GM21723 (cell line): ENCODE results near the gene LYPLA2.
"Not testable (repeated sequence)": the region's sequence is repeated elsewhere in the genome, so short reads cannot be mapped to it uniquely, and the experiment has no call there.

Experiments used
- ATAC-seq: cut with Tn5 transposase; IDR thresholded peaks from one replicate; pipeline ENCODE4 v1.9.1; 2021; ENCODE audit warnings: mild to moderate bottlenecking, moderate library complexity; ENCODE audit not compliant: unreplicated experiment

Gene LYPLA2

GRCh38 chr1:23777979-23778814 lies 12.7 kb upstream of the LYPLA2 start, which contains the start of gene PITHD1:
TSS of gene PITHD1 (plus strand) at chr1:23778418. CDS start at chr1:23778516, 98 bp downstream.
- ATAC-seq, result peak; percentile 55

GRCh38 chr1:23779826-23780371 lies 11.0 kb upstream of the LYPLA2 start:
- no peak for ATAC-seq

GRCh38 chr1:23783141-23783540 lies 7.8 kb upstream of the LYPLA2 start:
- not testable (repeated sequence) for ATAC-seq

GRCh38 chr1:23784846-23785245 lies 6.1 kb upstream of the LYPLA2 start:
- no peak for ATAC-seq

- no peak for ATAC-seq
Observed at GRCh38 chr1:23787701-23788100, 3.2 kb upstream of the LYPLA2 start.

GRCh38 chr1:23788695-23789094 lies 2.2 kb upstream of the LYPLA2 start:
- ATAC-seq, result no peak

GRCh38 chr1:23791516-23792047 lies 637 bp downstream of the LYPLA2 start:
- no peak for ATAC-seq

GRCh38 chr1:23792151-23792945 lies 1.4 kb downstream of the LYPLA2 start:
- no peak for ATAC-seq

GRCh38 chr1:23793018-23793781 lies 2.3 kb downstream of the LYPLA2 start:
- ATAC-seq, result no peak

GRCh38 chr1:23793861-23794731 lies 3.2 kb downstream of the LYPLA2 start:
- ATAC-seq, result no peak

- not testable (repeated sequence) for ATAC-seq
Observed at GRCh38 chr1:23794732-23795182, 3.8 kb downstream of the LYPLA2 start.

GRCh38 chr1:23795676-23796465 lies 4.9 kb downstream of the LYPLA2 start:
- ATAC-seq, result no peak

GRCh38 chr1:23796466-23797271 lies 5.7 kb downstream of the LYPLA2 start:
- no peak for ATAC-seq

- ATAC-seq, result no peak
Observed at GRCh38 chr1:23797478-23798448, 6.8 kb downstream of the LYPLA2 start.

GRCh38 chr1:23798662-23799142 lies 7.8 kb downstream of the LYPLA2 start:
- ATAC-seq, result no peak

- ATAC-seq, result no peak
Observed at GRCh38 chr1:23799255-23799569, 8.3 kb downstream of the LYPLA2 start.
